HepG2 (cell line): ENCODE results near the gene GPA33. TPM values are rescaled to one million over a fixed set of nuclear protein-coding genes. Genes with fewer than 3 reads are reported as not detected.
A peak's percentile ranks its signal among the peaks of the same experiment; 100 is the strongest.

Experiments used
- ATAC-seq: fragments of 200-7000 bp; cut with Tn5 transposase; 3 replicates; pipeline ENCODE4 v1.9.1; 2020; ENCODE audit warnings: mild to moderate bottlenecking, moderate library complexity
- BruUV-seq: library from RNA; stranded (reverse); fragments of 400-500 nt; replicated peaks from 2 replicates; lab custom pipeline; 2021; lab: Mats Ljungman, UMichigan
- CTCF ChIA-PET: fragments of 300-600 bp; formaldehyde crosslinking; extraction: SDS; loops from one replicate; lab custom pipeline; 2021; ENCODE audit warnings: low total read pairs, inconsistent platforms, low intra/inter-chr PET ratio; lab: Yijun Ruan, JAX
- POLR2A ChIA-PET: fragments of 350-600 bp; sonication (Branson Sonifier 250); formaldehyde crosslinking; loops from one replicate; lab custom pipeline; 2020; ENCODE audit warnings: antibody characterized with exemption, inconsistent platforms; lab: Yijun Ruan, JAX
- DNase-seq: peaks from one replicate; pipeline ENCODE4 v3.0.0-alpha.2; 2015; ENCODE audit warnings: low spot score
- FAIRE-seq: peaks from 3 replicates; lab custom pipeline; 2011; peaks lifted over from hg19 to GRCh38; lab: Jason Lieb, UNC
- H2AFZ ChIP-seq: one replicate; pipeline ENCODE4 v1.6.1; 2011; ENCODE audit warnings: low read length, inconsistent platforms
- H3K27ac ChIP-seq: fragments of 300-600 bp; 3 replicates; pipeline ENCODE4 v1.8.0; 2011; ENCODE audit warnings: mixed run types, mild to moderate bottlenecking, mixed read lengths, low read length, inconsistent platforms; ENCODE audit not compliant: insufficient read depth; ENCODE audit errors: extremely low read length
- H3K27me3 ChIP-seq, 2 experiments: fragments of 200-600 bp in 1 of 2; 2 replicates in 1 of 2; 3 replicates in 1 of 2; pipeline versions ENCODE4 v1.6.0 to v1.8.0; 2011; ENCODE audit warnings: low read length in 2 of 2, mild to moderate bottlenecking in 2 of 2, moderate library complexity in 2 of 2, inconsistent platforms in 1 of 2; ENCODE audit not compliant: insufficient read depth in 2 of 2, control insufficient read depth in 1 of 2
- H3K36me3 ChIP-seq, 2 experiments: fragments of 200-600 bp in 1 of 2; replicated peaks in 1 of 2; 2 replicates in 1 of 2; 3 replicates in 1 of 2; pipeline versions ENCODE4 v1.5.1 to v1.8.0; 2011; ENCODE audit warnings: low read length in 2 of 2, inconsistent platforms in 1 of 2; ENCODE audit not compliant: insufficient read depth in 2 of 2, control insufficient read depth in 1 of 2
- H3K4me1 ChIP-seq: 2 replicates; pipeline ENCODE4 v1.5.1; 2012; ENCODE audit warnings: low read length, inconsistent platforms; ENCODE audit not compliant: insufficient read depth
- H3K4me2 ChIP-seq: 2 replicates; pipeline ENCODE4 v1.6.0; 2011; ENCODE audit warnings: low read depth, low read length, inconsistent platforms
- H3K4me3 ChIP-seq, 3 experiments: fragments of 200-600 bp in 1 of 3; sonication (generic), shearing (Covaris generic) in 1 of 3; replicated peaks in 1 of 3; 2 replicates each; pipeline ENCODE4 v1.5.1; 2011 to 2016; ENCODE audit warnings: low read length in 3 of 3, inconsistent platforms in 2 of 3, low read depth in 2 of 3, mild to moderate bottlenecking in 2 of 3, control low read depth in 1 of 3, mixed read lengths in 1 of 3; ENCODE audit not compliant: insufficient read depth in 1 of 3
- H3K79me2 ChIP-seq: one replicate; pipeline ENCODE4 v1.6.1; 2011; ENCODE audit warnings: low read length, inconsistent platforms; ENCODE audit not compliant: insufficient read depth
- H3K9ac ChIP-seq: 2 replicates; pipeline ENCODE4 v1.6.0; 2011; ENCODE audit warnings: mild to moderate bottlenecking, low read depth, low read length, inconsistent platforms; ENCODE audit not compliant: insufficient read depth
- H3K9me3 ChIP-seq: 2 replicates; pipeline ENCODE4 v1.5.1; 2012; ENCODE audit warnings: mild to moderate bottlenecking, low read length
- H4K20me1 ChIP-seq: 2 replicates; pipeline ENCODE4 v1.6.0; 2011; ENCODE audit warnings: inconsistent platforms, mild to moderate bottlenecking, low read length, moderate library complexity; ENCODE audit not compliant: insufficient read depth
- ATF2 ChIP-seq: sonication (generic); formaldehyde crosslinking; IDR thresholded peaks from 2 replicates; pipeline ENCODE4 v1.4.0; 2020; ENCODE audit warnings: missing genetic modification reagents
- CREB1 ChIP-seq, 2 experiments: fragments of 450-650 bp in 1 of 2; IDR thresholded peaks; 2 replicates each; pipeline ENCODE4 v1.6.1; 2016 to 2017; ENCODE audit warnings: control low read depth in 1 of 2, mild to moderate bottlenecking in 1 of 2, missing compliant biosample characterization in 1 of 2, missing genetic modification characterization in 1 of 2
- ELF1 ChIP-seq: sonication (generic); formaldehyde crosslinking; IDR thresholded peaks from 2 replicates; pipeline ENCODE4 v1.4.0; 2020; ENCODE audit warnings: missing genetic modification reagents
- ETS1 ChIP-seq: sonication (generic); formaldehyde crosslinking; IDR thresholded peaks from 2 replicates; pipeline ENCODE4 v1.4.0; 2020; ENCODE audit warnings: missing genetic modification reagents
- GABPB1 ChIP-seq: IDR thresholded peaks from 2 replicates; pipeline ENCODE4 v1.6.1; 2016; ENCODE audit warnings: mild to moderate bottlenecking, missing genetic modification reagents, moderate library complexity, missing compliant biosample characterization
- HOXA3 ChIP-seq: sonication (generic); formaldehyde crosslinking; IDR thresholded peaks from 2 replicates; pipeline ENCODE4 v1.5.0; 2020; ENCODE audit warnings: missing genetic modification reagents
- ISL2 ChIP-seq: sonication (generic); formaldehyde crosslinking; IDR thresholded peaks from 2 replicates; pipeline ENCODE4 v1.5.0; 2020; ENCODE audit warnings: missing genetic modification reagents
- ZNF232 ChIP-seq: sonication (generic); formaldehyde crosslinking; IDR thresholded peaks from 2 replicates; pipeline ENCODE4 v1.4.0; 2020; ENCODE audit warnings: missing genetic modification reagents, borderline replicate concordance
- ZNF256 ChIP-seq: sonication (generic); formaldehyde crosslinking; conservative IDR thresholded peaks from 2 replicates; pipeline ENCODE4 v1.4.0; 2020; ENCODE audit warnings: missing genetic modification reagents
- ZNF574 ChIP-seq: sonication (generic); formaldehyde crosslinking; IDR thresholded peaks from 2 replicates; pipeline ENCODE4 v1.4.0; 2020; ENCODE audit warnings: missing genetic modification reagents
- ZNF597 ChIP-seq: sonication (generic); formaldehyde crosslinking; IDR thresholded peaks from 2 replicates; pipeline ENCODE4 v1.5.0; 2020; ENCODE audit warnings: missing genetic modification reagents
- ZNF687 ChIP-seq: sonication (generic); formaldehyde crosslinking; IDR thresholded peaks from 2 replicates; pipeline ENCODE4 v1.5.1; 2020; ENCODE audit warnings: mild to moderate bottlenecking, missing genetic modification reagents, moderate library complexity
- WGBS: methylation state at CpG from one replicate; pipeline ENCODE4 v1.1.6; 2017; ENCODE audit warnings: low lambda C conversion rate; 5-methylcytosine and 5-hydroxymethylcytosine counted together
- in situ Hi-C: cut with HindIII; loops from 2 replicates; pipeline ENCODE4 v1.10.0; 2017; ENCODE audit warnings: low pct_unique_long_range_greater_than_20kb; ENCODE audit not compliant: extremely low pct_ligation_motif_present
- intact Hi-C: fragments of 100-400 bp; cut with micrococcal nuclease; formaldehyde crosslinking; loops from one replicate; pipeline ENCODE4 v1.10.0; 2022; ENCODE audit not compliant: unreplicated experiment
- polyA plus RNA-seq, 8 experiments: library from polyadenylated mRNA; depleted of rRNA in 3 of 8; stranded (reverse) in 7 of 8; unstranded in 1 of 8; fragments of >200 nt; fragmentation: Illumina TruSeq in 4 of 8; extraction: Trizol in 4 of 8; gene quantifications; 2 replicates each; pipeline versions ENCODE4 v1.2.1 to v1.2.3, GENCODE V29; 2011 to 2016; ENCODE audit warnings: low read depth in 4 of 8, missing spikeins in 1 of 8, mixed read lengths in 1 of 8; ENCODE audit not compliant: insufficient read depth in 1 of 8
- total RNA-seq, 5 experiments: library from RNA; depleted of rRNA; stranded (reverse); fragments of >200 nt; fragmentation: Illumina TruSeq; extraction: Trizol; gene quantifications; 2 replicates each; pipeline ENCODE4 v1.2.3, GENCODE V29; 2016; ENCODE audit warnings: low read depth in 1 of 5

The GPA33 gene
- total and polyA plus RNA-seq, 2 of the 13 experiments (the other 11 are each of a cell fraction or from before 2014, with no cell fraction given), result not detected

GRCh38 chr1:167043752-167044488 lies 46.3 kb downstream of the GPA33 start:
- 3% methylated on average over 17 of the region's 21 CpGs for WGBS
- Histone ChIP-seq H3K4me2 (peak overlapping the region; percentile 62), H3K9me3 (no peaks in the 10 kb centered on the region), H2AFZ (peak overlapping the region; percentile 46), H3K4me3 (peak overlapping the region; percentile 22 to 47 (median 46); a peak in 5 of 6 replicates), H4K20me1 (no peaks in the 10 kb centered on the region), H3K27ac (no peak overlapping the region), H3K4me1 (no peaks in the 10 kb centered on the region), H3K9ac (no peak overlapping the region), H3K79me2 (no peaks in the 10 kb centered on the region), H3K36me3 (no peaks in the 10 kb centered on the region), H3K27me3 (peaks cover 0 to 12% of the 10 kb centered on the region in 2 experiments; a peak in 3 of 5 replicates)
- in situ Hi-C loops (no loop called here), intact Hi-C loops (no loop called here)
- peak; percentile 36 for DNase-seq
- FAIRE-seq, result no peak
- CTCF ChIA-PET, result no interaction called here
- no TSS peak for BruUV-seq
- peak; percentile 96 for ATAC-seq
- POLR2A ChIA-PET, result no interaction called here
- TF ChIP-seq ZNF687 (CRISPR knock-in tag) (peak; percentile 31; the same call in 1 of the 2 replicates), ZNF256 (CRISPR knock-in tag) (no peak), ZNF597 (no peak), CREB1 (IDR thresholded peaks at IDR 0.05) (peak; percentile 67), CREB1 (CRISPR knock-in tag; IDR thresholded peaks at IDR 0.05) (peak; percentile 71; the same call in 1 of the 2 replicates), ELF1 (CRISPR knock-in tag) (peak; percentile 83), ZNF574 (peak; percentile 27; the same call in 1 of the 2 replicates), GABPB1 (CRISPR knock-in tag) (peak; percentile 71), ISL2 (CRISPR knock-in tag) (0 out of 2 replicates have a peak, but pooled peaks have one; percentile 24), ETS1 (CRISPR knock-in tag) (no peak), HOXA3 (peak; percentile 52), ZNF232 (CRISPR knock-in tag) (0 out of 2 replicates have a peak, but pooled peaks have one; percentile 29), ATF2 (CRISPR knock-in tag) (0 out of 2 replicates have a peak, but pooled peaks have one; percentile 40)
